NCI-H1048 (cell line): ENCODE data around the gene HOXD13.

ENCODE experiments used
- DNase-seq: peaks from one replicate; lab custom pipeline; 2025; lab: John Stamatoyannopoulos, UW

HOXD13 gene

GRCh38 chr2:176094349-176094748 is 1.8 kb downstream of the HOXD13 start:
- no peak for DNase-seq

DNA sequence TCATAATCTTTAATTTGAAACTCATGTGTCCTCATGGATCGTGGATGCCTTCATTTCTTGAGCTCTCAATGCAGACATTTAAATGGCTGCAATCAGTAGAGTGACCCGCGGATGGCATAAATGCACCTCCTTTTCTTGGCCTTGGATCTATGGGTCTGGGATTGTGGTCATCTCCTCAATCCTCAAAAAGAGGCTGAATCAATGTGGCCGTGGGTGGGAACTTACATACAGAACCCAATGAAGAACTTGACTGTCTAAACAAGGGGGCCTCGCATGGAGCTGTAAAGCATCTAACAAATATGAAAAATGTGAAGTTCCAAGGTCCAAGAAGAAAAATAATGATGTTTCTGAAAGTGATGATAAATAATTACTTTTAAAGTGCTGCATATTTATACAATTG is 2.9 kb downstream of the HOXD13 start:
- no peak for DNase-seq

DNA sequence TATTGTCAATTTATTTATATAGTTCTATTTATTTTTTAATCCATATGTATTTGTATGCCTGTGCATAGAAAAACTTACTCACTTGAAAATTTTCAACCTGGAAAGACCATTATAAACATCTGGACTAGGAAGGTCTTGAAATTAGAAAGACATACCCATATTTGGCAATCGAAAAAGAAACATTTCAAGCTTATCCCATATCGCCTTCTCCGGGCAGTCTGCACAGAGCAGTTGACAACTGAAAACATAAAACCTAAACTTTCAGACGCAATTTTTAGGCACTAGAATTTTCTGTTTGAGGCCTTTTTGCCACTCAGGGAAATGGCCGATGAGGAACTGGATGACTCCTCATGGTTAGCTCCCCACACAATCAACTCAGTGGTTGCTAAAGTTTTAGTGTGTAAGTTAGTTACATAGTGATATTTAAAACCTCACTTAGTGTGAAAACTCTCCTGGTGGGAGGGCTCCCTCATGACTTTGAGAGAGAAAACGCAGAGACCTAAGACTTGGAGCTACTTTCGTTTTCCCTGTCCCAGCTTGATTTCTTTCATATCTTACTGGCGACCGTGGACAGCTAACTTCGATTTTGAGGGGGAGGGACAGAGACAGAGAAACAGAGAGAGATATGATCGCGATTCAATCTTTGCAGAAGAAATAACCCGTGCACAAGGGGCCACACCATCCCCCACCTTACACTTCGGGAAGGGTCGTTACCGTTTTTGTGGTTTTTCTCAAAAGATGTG is 3.9 kb downstream of the HOXD13 start:
- DNase-seq = no peak

DNA sequence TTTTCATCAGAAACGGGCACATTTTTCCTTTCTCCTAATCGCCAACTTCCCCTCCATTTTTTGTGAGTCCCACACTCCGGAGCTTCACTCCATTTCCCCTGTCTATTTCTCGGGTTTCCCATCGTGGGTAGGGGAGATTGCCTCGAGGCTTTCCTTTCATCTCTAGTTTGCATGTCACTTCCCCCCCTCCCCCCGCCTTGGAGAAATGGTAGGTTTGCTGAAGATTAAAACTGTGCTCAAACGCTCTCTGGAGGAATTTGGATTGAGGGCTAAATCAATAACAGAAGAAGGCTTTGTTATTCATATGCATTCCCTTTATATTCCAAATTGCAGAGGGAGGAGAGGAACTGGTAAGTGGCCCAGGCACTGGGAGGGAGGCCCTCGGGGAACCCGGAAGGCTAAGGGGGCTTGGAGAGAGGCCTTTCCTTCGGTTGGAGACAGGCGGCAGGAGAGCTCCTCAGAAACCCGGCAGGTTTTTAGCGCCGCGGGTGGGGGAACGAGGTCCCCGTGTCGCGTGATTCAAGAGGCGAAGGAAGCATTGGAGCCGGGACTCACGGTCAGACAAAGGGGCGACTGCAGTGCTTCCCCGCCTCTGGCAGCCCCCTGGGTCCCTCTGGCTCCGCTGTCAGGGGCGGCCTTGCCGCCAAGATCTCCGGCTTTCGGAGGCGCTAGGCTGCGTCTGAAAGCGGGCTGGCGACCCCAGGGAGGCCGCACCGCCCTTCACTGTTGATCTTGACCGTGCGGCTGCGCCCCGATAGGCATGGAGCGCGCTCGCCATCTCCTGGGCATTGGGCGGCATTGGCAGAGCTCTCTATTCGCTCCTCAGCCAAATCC is 4.7 kb downstream of the HOXD13 start:
- DNase-seq = peak; percentile 79

GRCh38 chr2:176097820-176098365 is 5.4 kb downstream of the HOXD13 start:
- no peak for DNase-seq

DNA sequence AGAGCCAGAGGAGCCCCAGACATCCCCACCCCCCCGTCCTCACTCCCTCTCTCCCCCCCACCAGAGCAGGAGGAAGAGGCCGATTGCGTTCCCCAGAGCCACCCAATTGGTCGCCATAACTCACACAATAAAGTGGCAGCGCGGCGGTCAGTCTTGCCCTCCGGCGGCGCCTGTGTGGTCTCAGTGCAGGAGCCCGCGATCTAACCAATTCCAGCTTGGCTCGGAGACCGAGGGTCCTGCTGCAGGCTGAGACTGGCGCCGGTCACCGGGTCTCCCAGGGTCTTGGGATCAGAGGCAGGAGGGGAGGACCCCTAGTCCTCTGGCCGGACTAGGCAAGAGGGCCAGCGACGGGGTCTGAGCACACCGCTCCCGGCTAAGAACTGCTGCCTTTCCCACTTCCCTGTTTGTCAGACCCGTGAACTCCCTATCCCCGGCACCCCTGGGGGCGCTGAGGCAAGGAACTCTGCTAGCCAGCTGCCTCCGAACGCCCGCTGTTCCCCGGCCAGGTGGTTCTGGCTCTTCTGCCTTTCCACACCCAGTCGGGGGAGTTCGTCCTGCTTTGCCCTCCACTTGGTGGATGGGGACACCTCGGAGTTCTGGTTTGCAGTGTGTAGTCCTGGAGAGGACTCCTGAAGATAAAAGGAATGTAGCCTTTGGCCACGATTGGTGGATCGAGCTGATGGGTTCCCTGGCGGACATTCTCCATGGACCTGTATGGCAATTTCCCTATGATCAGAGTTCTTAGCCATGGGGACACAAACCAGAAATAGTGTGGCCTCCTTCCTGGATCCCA is 6.0 kb downstream of the HOXD13 start:
- DNase-seq = no peak

DNA sequence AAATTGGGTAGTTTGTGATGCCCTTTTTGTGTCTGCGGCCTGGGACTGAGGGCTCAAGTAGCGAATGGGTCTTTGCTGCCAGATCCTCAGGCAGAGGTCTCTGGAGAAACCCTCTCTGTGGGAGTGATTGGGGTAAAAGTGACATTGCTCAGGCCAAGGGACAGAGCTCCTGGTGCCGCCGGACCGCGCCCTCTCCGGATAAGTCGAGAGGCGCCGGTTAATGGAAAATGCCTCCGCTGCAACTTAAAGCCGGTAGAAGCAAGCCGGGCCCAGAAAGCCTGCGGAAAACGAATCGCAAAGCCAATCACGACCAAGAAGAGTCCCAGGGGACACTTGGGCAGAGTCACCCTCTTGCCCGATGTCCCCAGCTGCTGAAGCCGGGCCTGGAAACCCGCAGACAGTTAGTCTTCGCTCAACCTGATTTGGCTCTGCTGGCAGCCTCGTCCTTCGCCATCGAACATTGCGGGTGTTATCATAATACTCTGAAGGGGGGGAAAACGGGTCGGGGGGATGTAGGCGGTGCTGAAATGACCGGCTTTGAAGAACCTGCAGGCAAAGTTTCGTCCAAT is 6.7 kb downstream of the HOXD13 start:
- DNase-seq = no peak

GRCh38 chr2:176099728-176100546 is 7.4 kb downstream of the HOXD13 start, which contains the start of gene HOXD12:
Gene HOXD12, plus strand, starts transcription at chr2:176099795. Its CDS starts 7 bp downstream, at chr2:176099802.
- DNase-seq = no peak

DNA sequence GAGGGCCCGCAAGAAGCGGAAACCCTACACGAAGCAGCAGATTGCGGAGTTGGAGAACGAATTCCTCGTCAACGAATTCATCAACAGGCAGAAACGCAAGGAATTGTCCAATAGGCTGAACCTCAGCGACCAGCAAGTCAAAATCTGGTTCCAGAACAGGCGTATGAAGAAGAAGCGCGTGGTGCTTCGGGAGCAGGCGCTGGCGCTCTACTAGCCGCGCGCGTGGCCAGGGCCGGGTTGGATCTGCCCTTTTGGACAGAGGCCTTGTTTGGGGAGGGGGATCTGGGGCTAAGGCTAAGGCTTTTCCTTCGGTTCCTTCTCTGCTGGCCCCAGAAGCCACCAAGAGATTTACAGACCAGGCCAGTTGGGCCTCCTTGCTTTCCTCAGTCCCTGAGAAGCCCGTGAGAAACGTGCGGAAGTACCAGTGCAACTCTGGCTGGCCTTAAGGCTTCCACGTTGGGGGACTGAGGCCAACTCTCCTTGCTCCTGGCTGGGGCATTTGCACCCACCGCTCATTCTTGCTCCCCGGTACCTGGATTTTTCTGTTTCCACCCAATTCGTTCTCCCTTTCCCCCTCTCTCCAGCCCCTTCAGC is 8.1 kb downstream of the HOXD13 start:
- DNase-seq = no peak

GRCh38 chr2:176101216-176101830 is 8.8 kb downstream of the HOXD13 start:
- DNase-seq = no peak

DNA sequence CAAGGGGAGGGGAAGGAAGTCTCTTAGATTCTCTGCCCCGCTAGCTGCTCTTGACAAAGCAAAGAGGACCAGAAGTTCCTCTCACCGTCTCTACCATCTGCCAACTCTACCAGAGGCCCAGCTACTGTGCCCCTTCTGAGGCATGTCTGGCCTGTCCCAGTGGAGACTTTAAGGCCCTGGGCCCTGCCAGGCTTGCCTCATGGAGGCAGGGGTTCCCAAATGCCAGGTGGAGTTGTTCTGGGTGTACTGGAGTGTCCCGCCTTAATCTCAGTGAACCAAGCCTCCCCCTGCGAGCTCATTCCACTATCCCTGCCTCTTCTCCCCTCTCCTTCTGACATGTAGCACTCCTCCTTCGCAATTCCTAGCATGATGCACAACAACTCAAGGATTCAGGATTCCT is 9.3 kb downstream of the HOXD13 start:
- no peak for DNase-seq

GRCh38 chr2:176102309-176102866 is 9.9 kb downstream of the HOXD13 start:
- no peak for DNase-seq

GRCh38 chr2:176103194-176103593 is 10.7 kb downstream of the HOXD13 start:
- no peak for DNase-seq

DNA sequence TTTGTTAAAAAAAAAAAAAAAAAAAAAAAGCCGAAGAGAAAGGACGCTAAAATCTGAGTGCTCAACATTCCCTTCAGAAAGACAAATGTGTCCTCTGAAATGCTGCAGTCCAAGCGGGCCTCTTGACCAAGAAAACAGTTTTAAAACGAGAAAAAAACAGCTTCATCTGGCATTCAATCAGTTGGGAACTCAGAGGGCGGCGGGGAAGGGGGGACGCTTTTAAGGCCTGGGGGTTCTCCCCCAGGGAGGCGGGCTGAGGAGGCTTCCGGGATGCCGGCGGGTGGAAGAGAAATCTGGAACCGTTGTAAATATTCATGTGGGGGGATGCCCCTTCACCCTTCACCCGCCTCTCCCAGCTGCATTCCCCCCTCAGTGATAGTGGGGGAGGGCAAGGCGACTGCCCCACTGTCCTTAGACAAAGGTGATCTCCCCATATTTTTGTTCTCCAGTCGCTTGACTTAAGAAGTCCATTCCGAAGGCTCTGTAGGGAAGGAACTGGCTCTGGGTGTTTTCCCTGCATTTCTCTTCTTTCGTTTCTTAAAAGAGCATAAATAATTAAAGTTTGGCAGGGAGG is 11.3 kb downstream of the HOXD13 start:
- no peak for DNase-seq

GRCh38 chr2:176104316-176105077 is 12.0 kb downstream of the HOXD13 start:
- DNase-seq = no peak

DNA sequence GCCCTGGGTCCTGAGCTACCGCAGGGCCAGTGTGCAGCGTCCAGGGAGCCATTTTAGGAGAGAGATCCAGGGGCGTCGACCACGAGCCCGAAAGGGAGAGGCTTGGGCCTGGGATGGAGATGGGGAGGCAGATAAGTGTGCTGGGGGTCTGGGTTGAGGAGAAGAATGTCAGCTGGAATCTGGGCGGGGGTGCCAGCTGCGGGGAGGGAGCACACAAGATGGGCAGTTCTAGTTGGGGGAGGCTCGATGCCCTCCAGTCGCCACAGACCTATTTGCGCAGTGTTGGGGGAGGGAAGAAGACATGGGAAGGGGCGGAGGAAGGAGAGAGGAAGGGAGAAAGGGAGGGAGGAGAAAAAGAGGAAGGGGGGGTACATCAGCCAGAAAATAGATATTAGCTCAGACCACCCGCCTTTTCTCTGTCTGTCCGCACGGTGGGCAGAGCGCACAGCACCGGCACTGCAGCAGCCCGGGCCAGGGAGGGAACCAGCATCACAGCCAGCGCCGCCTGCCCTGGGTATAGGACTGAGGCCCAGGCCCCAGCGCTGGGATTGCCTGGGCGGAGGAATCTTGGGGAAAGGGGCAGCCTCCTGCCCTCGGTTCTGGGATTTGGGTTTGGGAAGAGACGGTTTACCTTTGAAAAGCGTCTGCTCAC is 12.7 kb downstream of the HOXD13 start:
- no peak for DNase-seq

GRCh38 chr2:176105730-176106580 is 13.4 kb downstream of the HOXD13 start:
- DNase-seq = no peak
